GM23338 (cell line): ENCODE data around the gene MED13L. TPM values are rescaled to one million over a fixed set of nuclear protein-coding genes. Genes with fewer than 3 reads are reported as not detected.

ENCODE experiments used
- ATAC-seq: fragments of 200-7000 bp; cut with Tn5 transposase; 3 replicates; pipeline ENCODE4 v1.9.1; 2020
- DNase-seq: peaks from one replicate; pipeline ENCODE4 v3.0.0-alpha.2; 2015; ENCODE audit warnings: low spot score
- H2AFZ ChIP-seq: fragments of 200-600 bp; sonication (generic); 2 replicates; pipeline ENCODE4 v1.8.0; 2016; ENCODE audit warnings: antibody characterized with exemption, mild to moderate bottlenecking, moderate library complexity
- H3F3A ChIP-seq: fragments of 200-600 bp; sonication (generic); replicated peaks from 2 replicates; pipeline ENCODE4 v1.8.0; 2017; ENCODE audit warnings: antibody characterized with exemption, mixed run types, low read depth
- H3K27ac ChIP-seq: fragments of 200-600 bp; sonication (generic); 2 replicates; pipeline ENCODE4 v1.6.1; 2016; ENCODE audit warnings: low read depth
- H3K27me3 ChIP-seq: fragments of 200-600 bp; sonication (generic); 2 replicates; pipeline ENCODE4 v1.8.0; 2016; ENCODE audit warnings: mild to moderate bottlenecking, mixed run types, moderate library complexity; ENCODE audit not compliant: insufficient read depth
- H3K36me3 ChIP-seq: fragments of 200-600 bp; sonication (generic); 2 replicates; pipeline ENCODE4 v1.8.0; 2016; ENCODE audit warnings: mild to moderate bottlenecking; ENCODE audit not compliant: insufficient read depth
- H3K4me1 ChIP-seq: fragments of 200-600 bp; sonication (generic); 2 replicates; pipeline ENCODE4 v1.8.0; 2016; ENCODE audit warnings: mild to moderate bottlenecking, moderate library complexity; ENCODE audit not compliant: insufficient read depth
- H3K4me2 ChIP-seq: fragments of 200-600 bp; sonication (generic); 2 replicates; pipeline ENCODE4 v1.7.1; 2017; ENCODE audit warnings: mixed run types
- H3K4me3 ChIP-seq: fragments of 200-600 bp; sonication (generic); 2 replicates; pipeline ENCODE4 v1.6.1; 2016; ENCODE audit warnings: mixed run types
- H3K79me2 ChIP-seq: fragments of 200-600 bp; sonication (generic); replicated peaks from 2 replicates; pipeline ENCODE4 v1.8.0; 2017; ENCODE audit warnings: mild to moderate bottlenecking; ENCODE audit not compliant: insufficient read depth
- H3K9me2 ChIP-seq: fragments of 200-600 bp; sonication (generic); 2 replicates; pipeline ENCODE4 v1.8.0; 2017; ENCODE audit not compliant: insufficient read depth
- H4K20me1 ChIP-seq: fragments of 200-600 bp; sonication (generic); replicated peaks from 2 replicates; pipeline ENCODE4 v1.8.0; 2017; ENCODE audit warnings: mild to moderate bottlenecking; ENCODE audit not compliant: insufficient read depth
- H3K27ac Mint-ChIP-seq: 2 replicates; pipeline ENCODE4 v1.8.0; 2020; ENCODE audit warnings: inconsistent platforms, mild to moderate bottlenecking, moderate library complexity, mixed read lengths
- H3K27me3 Mint-ChIP-seq: 3 replicates; pipeline ENCODE4 v1.8.0; 2022; ENCODE audit warnings: low read depth, mild to moderate bottlenecking, moderate library complexity, mixed read lengths, inconsistent platforms; ENCODE audit not compliant: insufficient read depth, poor library complexity
- H3K36me3 Mint-ChIP-seq: 3 replicates; pipeline ENCODE4 v1.8.0; 2021; ENCODE audit warnings: low read depth, mild to moderate bottlenecking, inconsistent platforms, moderate library complexity, mixed read lengths
- H3K4me1 Mint-ChIP-seq: 3 replicates; pipeline ENCODE4 v1.8.0; 2020; ENCODE audit warnings: mild to moderate bottlenecking, inconsistent platforms, mixed read lengths
- H3K4me3 Mint-ChIP-seq: 3 replicates; pipeline ENCODE4 v1.8.0; 2021; ENCODE audit warnings: moderate library complexity, mild to moderate bottlenecking, inconsistent platforms, mixed read lengths
- H3K9me3 Mint-ChIP-seq: 3 replicates; pipeline ENCODE4 v1.8.0; 2020; ENCODE audit warnings: moderate library complexity, mild to moderate bottlenecking, inconsistent platforms, mixed read lengths
- CREB1 ChIP-seq: fragments of 250-450 bp; sonication (Bioruptor Pico); IDR thresholded peaks from 2 replicates; pipeline ENCODE4 v1.5.0; 2020; ENCODE audit warnings: low read depth, mild to moderate bottlenecking, moderate library complexity
- EZH2 ChIP-seq: fragments of 200-600 bp; sonication (generic); IDR thresholded peaks from one replicate; pipeline ENCODE4 v1.8.0; 2017; ENCODE audit warnings: antibody characterized with exemption, mild to moderate bottlenecking, low read depth; ENCODE audit not compliant: unreplicated experiment
- EZH2phosphoT487 ChIP-seq: fragments of 200-600 bp; sonication (generic); IDR thresholded peaks from one replicate; pipeline ENCODE4 v1.8.1; 2018; ENCODE audit warnings: antibody characterized with exemption; ENCODE audit not compliant: unreplicated experiment
- JUNB ChIP-seq: IDR thresholded peaks from one replicate; pipeline ENCODE4 v1.6.1; 2016; ENCODE audit warnings: antibody characterized with exemption; ENCODE audit not compliant: unreplicated experiment
- NANOG ChIP-seq: IDR thresholded peaks from 2 replicates; pipeline ENCODE4 v1.6.1; 2016; ENCODE audit warnings: antibody characterized with exemption, borderline replicate concordance
- POLR2AphosphoS5 ChIP-seq: IDR thresholded peaks from 2 replicates; pipeline ENCODE4 v1.6.1; 2016; ENCODE audit warnings: antibody characterized with exemption, low read depth
- STAT1 ChIP-seq: IDR thresholded peaks from one replicate; pipeline ENCODE4 v1.6.1; 2016; ENCODE audit warnings: antibody characterized with exemption; ENCODE audit not compliant: unreplicated experiment
- ZNF114 ChIP-seq: fragments of 250-450 bp; sonication (Bioruptor Pico); IDR thresholded peaks from 2 replicates; pipeline ENCODE4 v1.5.0; 2020; ENCODE audit warnings: mild to moderate bottlenecking, moderate library complexity
- ZNF331 ChIP-seq: fragments of 250-450 bp; sonication (Bioruptor Pico); IDR thresholded peaks from 2 replicates; pipeline ENCODE4 v1.5.0; 2020; ENCODE audit warnings: low read depth, mild to moderate bottlenecking, moderate library complexity
- polyA plus RNA-seq: library from polyadenylated mRNA; unstranded; fragments of >200 nt; fragmentation: Nextera tagmentation; extraction: Ambion mirVana; gene quantifications from 2 replicates; pipeline ENCODE4 v1.2.1, GENCODE V29; 2016
- total RNA-seq: library from RNA; depleted of rRNA; stranded (reverse); fragments of >200 nt; shearing (Covaris generic); gene quantifications from 2 replicates; pipeline ENCODE4 v1.2.3, GENCODE V29; 2014
- TF ChIP-seq, protein P1 (sequence below): fragments of 250-450 bp; sonication (Bioruptor Pico); IDR thresholded peaks from 2 replicates; pipeline ENCODE4 v1.5.0; 2020; ENCODE audit warnings: mild to moderate bottlenecking, moderate library complexity
- TF ChIP-seq, protein P2 (sequence below), 2 experiments: fragments of 200-600 bp in 1 of 2; sonication (generic) in 1 of 2; conservative IDR thresholded peaks; 2 replicates each; pipeline versions ENCODE4 v1.5.1 to v1.6.1; 2016 to 2017; ENCODE audit warnings: antibody characterized with exemption in 2 of 2, low read depth in 2 of 2, mild to moderate bottlenecking in 2 of 2, moderate library complexity in 1 of 2
- TF ChIP-seq, protein P3 (sequence below): IDR thresholded peaks from one replicate; pipeline ENCODE4 v1.6.1; 2018; ENCODE audit warnings: antibody characterized with exemption; ENCODE audit not compliant: unreplicated experiment
- TF ChIP-seq, protein P4 (sequence below): IDR thresholded peaks from 2 replicates; pipeline ENCODE4 v1.6.1; 2016; ENCODE audit warnings: antibody characterized with exemption

The MED13L gene
- total and polyA plus RNA-seq, 2 experiments from 2014 or later: 20.9 to 73.6 TPM

DNA sequence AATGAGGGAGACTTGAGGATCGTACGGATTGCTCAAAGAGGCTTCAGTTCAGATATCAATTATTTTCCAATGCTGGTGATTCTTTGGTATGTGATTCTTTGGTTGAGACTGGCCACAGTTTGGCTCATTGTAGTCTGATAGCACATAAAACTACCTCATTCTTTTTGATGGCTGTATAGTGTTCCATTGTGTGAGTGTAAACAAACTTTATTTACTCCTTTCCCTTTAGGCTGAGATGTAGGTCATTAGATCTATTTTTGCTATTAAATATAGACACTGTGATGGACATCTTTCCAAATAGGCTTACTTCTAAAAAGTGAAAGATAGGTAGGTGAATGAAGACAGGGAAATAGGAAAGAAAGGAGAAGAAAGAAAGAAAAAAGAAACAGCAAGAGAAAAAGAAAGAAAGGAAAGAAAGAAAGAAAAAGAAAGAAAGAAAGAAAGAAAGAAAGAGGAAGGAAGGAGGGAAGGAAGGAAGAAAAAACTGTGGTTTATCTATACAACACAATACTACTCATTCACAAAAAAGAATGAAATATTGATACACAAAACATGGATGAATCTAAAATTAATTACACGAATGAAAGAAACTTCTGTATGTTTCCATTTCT lies 19.8 kb upstream of the MED13L start:
- Mint-ChIP-seq H3K27ac (no peak overlapping the region), H3K36me3 (no peaks in the 10 kb centered on the region)

More for the DNA sequence above, 19.8 kb upstream of the MED13L start:
- peaks cover 41% of the 10 kb centered on the region for H3K4me1 Mint-ChIP-seq
- Histone ChIP-seq H3K4me1 (peaks cover 29% of the 10 kb centered on the region; the same call in 1 of the 2 replicates), H3K4me3 (no peak overlapping the region), H3K4me2 (no peak overlapping the region), H3F3A (no peaks in the 10 kb centered on the region), H3K79me2 (no peaks in the 10 kb centered on the region), H3K9me2 (no peaks in the 10 kb centered on the region; the same call in 1 of the 2 replicates), H3K27me3 (no peaks in the 10 kb centered on the region), H4K20me1 (no peaks in the 10 kb centered on the region), H2AFZ (no peak overlapping the region), H3K27ac (no peak overlapping the region), H3K36me3 (no peaks in the 10 kb centered on the region)
- H3K4me3 Mint-ChIP-seq: no peak overlapping the region
- peaks cover 2% of the 10 kb centered on the region for H3K27me3 Mint-ChIP-seq
- DNase-seq (no peak), ATAC-seq (no peak)
- no peaks in the 10 kb centered on the region for H3K9me3 Mint-ChIP-seq
- TF ChIP-seq POLR2AphosphoS5: no peak
- no peak for TF ChIP-seq NANOG
- TF ChIP-seq STAT1: no peak
- TF ChIP-seq, protein P1, sequence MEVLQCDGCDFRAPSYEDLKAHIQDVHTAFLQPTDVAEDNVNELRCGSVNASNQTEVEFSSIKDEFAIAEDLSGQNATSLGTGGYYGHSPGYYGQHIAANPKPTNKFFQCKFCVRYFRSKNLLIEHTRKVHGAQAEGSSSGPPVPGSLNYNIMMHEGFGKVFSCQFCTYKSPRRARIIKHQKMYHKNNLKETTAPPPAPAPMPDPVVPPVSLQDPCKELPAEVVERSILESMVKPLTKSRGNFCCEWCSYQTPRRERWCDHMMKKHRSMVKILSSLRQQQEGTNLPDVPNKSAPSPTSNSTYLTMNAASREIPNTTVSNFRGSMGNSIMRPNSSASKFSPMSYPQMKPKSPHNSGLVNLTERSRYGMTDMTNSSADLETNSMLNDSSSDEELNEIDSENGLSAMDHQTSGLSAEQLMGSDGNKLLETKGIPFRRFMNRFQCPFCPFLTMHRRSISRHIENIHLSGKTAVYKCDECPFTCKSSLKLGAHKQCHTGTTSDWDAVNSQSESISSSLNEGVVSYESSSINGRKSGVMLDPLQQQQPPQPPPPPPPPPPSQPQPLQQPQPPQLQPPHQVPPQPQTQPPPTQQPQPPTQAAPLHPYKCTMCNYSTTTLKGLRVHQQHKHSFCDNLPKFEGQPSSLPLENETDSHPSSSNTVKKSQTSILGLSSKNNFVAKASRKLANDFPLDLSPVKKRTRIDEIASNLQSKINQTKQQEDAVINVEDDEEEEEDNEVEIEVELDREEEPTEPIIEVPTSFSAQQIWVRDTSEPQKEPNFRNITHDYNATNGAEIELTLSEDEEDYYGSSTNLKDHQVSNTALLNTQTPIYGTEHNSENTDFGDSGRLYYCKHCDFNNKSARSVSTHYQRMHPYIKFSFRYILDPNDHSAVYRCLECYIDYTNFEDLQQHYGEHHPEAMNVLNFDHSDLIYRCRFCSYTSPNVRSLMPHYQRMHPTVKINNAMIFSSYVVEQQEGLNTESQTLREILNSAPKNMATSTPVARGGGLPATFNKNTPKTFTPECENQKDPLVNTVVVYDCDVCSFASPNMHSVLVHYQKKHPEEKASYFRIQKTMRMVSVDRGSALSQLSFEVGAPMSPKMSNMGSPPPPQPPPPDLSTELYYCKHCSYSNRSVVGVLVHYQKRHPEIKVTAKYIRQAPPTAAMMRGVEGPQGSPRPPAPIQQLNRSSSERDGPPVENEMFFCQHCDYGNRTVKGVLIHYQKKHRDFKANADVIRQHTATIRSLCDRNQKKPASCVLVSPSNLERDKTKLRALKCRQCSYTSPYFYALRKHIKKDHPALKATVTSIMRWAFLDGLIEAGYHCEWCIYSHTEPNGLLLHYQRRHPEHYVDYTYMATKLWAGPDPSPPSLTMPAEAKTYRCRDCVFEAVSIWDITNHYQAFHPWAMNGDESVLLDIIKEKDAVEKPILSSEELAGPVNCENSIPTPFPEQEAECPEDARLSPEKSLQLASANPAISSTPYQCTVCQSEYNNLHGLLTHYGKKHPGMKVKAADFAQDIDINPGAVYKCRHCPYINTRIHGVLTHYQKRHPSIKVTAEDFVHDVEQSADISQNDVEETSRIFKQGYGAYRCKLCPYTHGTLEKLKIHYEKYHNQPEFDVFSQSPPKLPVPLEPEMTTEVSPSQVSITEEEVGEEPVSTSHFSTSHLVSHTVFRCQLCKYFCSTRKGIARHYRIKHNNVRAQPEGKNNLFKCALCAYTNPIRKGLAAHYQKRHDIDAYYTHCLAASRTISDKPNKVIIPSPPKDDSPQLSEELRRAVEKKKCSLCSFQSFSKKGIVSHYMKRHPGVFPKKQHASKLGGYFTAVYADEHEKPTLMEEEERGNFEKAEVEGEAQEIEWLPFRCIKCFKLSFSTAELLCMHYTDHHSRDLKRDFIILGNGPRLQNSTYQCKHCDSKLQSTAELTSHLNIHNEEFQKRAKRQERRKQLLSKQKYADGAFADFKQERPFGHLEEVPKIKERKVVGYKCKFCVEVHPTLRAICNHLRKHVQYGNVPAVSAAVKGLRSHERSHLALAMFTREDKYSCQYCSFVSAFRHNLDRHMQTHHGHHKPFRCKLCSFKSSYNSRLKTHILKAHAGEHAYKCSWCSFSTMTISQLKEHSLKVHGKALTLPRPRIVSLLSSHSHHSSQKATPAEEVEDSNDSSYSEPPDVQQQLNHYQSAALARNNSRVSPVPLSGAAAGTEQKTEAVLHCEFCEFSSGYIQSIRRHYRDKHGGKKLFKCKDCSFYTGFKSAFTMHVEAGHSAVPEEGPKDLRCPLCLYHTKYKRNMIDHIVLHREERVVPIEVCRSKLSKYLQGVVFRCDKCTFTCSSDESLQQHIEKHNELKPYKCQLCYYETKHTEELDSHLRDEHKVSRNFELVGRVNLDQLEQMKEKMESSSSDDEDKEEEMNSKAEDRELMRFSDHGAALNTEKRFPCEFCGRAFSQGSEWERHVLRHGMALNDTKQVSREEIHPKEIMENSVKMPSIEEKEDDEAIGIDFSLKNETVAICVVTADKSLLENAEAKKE (CRISPR knock-in tag): no peak
- TF ChIP-seq ZNF331 (CRISPR knock-in tag): no peak
- TF ChIP-seq, protein P2, sequence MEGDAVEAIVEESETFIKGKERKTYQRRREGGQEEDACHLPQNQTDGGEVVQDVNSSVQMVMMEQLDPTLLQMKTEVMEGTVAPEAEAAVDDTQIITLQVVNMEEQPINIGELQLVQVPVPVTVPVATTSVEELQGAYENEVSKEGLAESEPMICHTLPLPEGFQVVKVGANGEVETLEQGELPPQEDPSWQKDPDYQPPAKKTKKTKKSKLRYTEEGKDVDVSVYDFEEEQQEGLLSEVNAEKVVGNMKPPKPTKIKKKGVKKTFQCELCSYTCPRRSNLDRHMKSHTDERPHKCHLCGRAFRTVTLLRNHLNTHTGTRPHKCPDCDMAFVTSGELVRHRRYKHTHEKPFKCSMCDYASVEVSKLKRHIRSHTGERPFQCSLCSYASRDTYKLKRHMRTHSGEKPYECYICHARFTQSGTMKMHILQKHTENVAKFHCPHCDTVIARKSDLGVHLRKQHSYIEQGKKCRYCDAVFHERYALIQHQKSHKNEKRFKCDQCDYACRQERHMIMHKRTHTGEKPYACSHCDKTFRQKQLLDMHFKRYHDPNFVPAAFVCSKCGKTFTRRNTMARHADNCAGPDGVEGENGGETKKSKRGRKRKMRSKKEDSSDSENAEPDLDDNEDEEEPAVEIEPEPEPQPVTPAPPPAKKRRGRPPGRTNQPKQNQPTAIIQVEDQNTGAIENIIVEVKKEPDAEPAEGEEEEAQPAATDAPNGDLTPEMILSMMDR (conservative IDR thresholded peaks at IDR 0.05; ENCODE audit: low read depth in 2 of 2): no peak
- TF ChIP-seq, protein P3, sequence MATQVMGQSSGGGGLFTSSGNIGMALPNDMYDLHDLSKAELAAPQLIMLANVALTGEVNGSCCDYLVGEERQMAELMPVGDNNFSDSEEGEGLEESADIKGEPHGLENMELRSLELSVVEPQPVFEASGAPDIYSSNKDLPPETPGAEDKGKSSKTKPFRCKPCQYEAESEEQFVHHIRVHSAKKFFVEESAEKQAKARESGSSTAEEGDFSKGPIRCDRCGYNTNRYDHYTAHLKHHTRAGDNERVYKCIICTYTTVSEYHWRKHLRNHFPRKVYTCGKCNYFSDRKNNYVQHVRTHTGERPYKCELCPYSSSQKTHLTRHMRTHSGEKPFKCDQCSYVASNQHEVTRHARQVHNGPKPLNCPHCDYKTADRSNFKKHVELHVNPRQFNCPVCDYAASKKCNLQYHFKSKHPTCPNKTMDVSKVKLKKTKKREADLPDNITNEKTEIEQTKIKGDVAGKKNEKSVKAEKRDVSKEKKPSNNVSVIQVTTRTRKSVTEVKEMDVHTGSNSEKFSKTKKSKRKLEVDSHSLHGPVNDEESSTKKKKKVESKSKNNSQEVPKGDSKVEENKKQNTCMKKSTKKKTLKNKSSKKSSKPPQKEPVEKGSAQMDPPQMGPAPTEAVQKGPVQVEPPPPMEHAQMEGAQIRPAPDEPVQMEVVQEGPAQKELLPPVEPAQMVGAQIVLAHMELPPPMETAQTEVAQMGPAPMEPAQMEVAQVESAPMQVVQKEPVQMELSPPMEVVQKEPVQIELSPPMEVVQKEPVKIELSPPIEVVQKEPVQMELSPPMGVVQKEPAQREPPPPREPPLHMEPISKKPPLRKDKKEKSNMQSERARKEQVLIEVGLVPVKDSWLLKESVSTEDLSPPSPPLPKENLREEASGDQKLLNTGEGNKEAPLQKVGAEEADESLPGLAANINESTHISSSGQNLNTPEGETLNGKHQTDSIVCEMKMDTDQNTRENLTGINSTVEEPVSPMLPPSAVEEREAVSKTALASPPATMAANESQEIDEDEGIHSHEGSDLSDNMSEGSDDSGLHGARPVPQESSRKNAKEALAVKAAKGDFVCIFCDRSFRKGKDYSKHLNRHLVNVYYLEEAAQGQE: no peak
- no peak for TF ChIP-seq ZNF114 (CRISPR knock-in tag)
- no peak for TF ChIP-seq EZH2
- TF ChIP-seq, protein P4, sequence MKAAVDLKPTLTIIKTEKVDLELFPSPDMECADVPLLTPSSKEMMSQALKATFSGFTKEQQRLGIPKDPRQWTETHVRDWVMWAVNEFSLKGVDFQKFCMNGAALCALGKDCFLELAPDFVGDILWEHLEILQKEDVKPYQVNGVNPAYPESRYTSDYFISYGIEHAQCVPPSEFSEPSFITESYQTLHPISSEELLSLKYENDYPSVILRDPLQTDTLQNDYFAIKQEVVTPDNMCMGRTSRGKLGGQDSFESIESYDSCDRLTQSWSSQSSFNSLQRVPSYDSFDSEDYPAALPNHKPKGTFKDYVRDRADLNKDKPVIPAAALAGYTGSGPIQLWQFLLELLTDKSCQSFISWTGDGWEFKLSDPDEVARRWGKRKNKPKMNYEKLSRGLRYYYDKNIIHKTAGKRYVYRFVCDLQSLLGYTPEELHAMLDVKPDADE: no peak
- no peak for TF ChIP-seq JUNB
- no peak for TF ChIP-seq EZH2phosphoT487
- TF ChIP-seq CREB1 (CRISPR knock-in tag): no peak
